Activated gamma-delta T cell treated with anti-CD3 and anti-CD28 coated beads, Interleukin-2, amount 50 U/mL, for 16 hours (primary cell): ENCODE measurements around the gene SPRY4.
"Not testable (repeated sequence)": the region's sequence is repeated elsewhere in the genome, so short reads cannot be mapped to it uniquely, and the experiment has no call there.

Experiments used
- DNase-seq: peaks from one replicate; pipeline ENCODE4 v3.0.0-alpha.2; 2020; ENCODE audit warnings: low read depth

The SPRY4 gene, protein sequence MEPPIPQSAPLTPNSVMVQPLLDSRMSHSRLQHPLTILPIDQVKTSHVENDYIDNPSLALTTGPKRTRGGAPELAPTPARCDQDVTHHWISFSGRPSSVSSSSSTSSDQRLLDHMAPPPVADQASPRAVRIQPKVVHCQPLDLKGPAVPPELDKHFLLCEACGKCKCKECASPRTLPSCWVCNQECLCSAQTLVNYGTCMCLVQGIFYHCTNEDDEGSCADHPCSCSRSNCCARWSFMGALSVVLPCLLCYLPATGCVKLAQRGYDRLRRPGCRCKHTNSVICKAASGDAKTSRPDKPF

DNA sequence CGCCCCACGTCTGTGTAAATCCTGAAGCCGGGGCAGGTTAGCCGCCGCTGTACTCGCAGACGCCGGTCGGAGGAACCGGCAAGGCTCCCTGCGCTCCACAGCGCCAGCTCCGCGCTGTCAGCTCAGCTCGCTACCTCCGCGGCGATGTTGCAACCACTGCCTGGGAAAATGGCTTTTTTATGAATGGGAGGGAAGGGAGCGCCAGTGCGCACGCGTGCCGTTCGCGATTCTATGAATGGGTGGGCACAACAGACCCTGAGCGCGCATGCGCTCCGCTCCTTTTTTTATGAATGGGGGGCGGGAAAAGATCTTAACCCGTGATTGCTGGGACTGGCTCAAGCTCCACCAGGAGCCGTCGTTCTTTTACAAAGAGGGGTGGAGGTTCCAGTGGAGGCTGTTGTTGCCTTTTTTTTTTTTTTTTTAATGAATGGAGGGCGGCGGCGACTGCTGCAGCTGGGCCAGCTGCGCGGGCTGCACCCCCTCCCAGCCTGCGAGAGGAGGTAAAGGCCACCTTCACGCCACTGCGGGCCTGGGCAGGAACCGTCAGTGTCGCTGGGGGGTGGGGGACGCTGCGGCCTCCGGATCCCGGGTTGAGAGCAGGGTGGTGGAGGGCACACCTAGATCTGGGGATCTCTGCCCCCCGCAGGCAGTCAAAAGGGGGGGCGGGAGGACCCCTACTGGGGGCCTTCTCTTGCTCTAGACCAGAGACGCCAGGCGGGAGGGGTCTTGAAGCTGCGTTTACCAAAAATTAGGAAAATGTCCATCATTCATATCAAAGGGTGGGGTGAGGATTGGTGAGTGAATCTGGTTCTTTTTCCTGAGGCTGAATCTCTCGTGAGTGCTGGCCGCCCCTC is at the start of gene SPRY4:
Gene SPRY4 (minus strand): TSS at position 151 of the 854 bp plus-strand sequence. CDS start 9,913 bp downstream, outside the sequence.
- peak; percentile 74 for DNase-seq

DNA sequence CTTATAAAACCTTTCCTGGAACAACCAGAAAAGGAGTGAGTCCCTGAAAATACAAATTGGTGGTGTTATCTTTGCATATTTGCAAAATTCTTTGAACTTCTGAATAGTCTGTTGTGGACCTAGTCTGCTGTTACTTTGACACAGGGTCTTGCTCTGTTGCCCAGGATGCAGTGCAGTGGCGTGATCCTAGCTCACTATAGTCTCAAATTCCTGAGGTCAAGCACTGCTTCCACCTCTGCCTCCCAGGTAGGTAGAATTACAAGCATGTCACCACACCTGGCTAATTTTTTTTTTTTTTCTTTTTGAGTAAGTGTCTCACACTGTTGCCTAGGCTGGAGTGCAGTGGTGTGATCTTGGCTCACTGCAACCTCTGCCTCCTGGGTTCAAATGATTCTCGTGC is 43.7 kb upstream of the SPRY4 start:
- DNase-seq, result no peak

DNA sequence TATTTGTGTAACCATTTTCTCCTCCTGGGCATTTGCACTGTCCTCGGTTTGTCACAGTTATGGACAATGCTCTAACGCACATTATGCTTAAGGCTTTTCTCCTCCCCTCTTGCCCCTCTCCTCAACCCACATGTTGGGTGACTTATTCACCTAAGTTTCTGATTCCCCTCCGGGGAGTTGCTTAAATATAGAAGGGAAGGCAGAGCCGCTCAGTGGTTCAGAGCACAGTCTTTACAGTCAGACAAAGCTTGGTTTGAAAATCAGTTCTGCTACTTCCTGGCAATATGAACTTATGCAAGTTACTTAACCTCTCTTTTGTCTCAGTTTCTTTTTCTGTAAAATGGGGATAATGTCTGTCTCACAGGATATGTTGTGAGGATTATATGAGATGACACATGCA is 41.2 kb upstream of the SPRY4 start:
- no peak for DNase-seq

DNA sequence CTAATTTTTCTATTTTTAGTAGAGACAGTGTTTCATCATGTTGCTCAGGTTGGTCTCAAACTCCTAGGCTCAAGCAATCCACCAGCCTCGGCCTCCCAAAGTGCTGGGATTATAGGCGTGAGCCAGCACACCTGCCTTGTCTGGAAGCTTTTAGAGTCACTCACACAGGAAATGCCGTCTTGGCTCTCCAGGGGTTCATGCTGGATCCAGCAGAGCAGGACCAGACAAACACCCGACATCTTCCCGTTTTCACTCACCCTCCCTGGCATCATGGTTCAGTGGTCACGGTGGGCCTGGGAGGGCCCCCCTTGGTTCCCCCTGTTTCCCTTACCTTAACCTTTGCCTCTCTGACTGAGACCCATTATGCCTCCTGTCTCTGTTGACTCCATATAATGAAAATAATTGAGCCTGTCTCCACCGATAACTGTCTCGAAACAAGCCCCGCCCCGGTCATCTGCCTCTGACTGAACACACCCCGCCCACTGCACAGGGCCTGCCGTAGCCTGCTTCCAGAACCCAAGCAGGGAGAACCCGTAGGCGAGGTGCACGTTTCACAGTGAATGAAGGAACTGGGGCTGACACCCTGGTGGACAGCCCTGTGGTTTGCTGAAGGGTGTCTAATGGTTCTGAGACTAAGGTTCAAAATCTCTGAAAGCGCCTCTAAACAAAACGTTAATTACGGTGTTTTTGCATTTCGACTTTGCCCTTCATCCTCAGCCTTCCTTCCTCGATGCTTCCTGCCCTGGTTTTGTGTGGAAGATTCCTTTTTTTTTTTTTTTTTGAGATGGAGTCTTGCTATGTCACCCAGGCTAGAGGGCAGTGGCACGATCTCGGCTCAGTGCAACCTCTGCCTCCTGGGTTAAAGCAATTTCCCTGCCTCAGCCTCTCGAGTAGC is 39.7 kb upstream of the SPRY4 start:
- no peak for DNase-seq

DNA sequence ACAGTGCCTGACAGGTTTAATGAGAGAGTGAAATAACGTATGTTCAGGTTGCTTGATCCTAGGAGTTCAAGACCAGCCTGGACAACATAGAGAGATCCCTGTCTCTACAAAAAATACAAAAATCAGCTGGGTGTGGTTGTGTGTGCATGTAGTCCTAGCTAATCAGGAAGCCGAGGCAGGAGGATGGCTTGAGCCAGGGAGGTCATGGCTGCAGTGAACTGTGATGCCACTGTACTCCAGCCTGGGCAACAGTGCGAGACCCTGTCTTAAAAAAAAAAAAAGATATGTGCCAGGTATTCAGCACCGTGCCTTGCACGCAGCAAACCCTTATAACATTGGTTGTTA is 38.8 kb upstream of the SPRY4 start:
- DNase-seq, result no peak

DNA sequence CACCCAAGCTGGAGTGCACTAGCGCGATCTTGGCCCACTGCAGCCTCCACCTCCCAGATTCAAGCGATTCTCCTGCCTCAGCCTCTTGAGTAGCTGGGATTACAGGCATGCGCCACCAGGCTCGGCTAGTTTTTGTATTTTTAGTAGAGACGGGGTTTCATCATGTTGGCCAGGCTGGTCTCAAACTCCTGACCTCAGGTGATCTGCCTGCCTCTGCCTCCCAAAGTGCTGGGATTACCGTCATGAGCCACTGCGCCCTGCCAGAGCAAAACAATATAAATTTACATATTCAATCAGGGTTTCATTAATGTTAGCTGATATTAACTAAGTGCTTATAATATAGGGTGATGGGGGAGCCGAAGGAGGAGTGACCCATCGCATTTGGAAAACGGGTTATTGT is 37.4 kb upstream of the SPRY4 start:
- not testable (repeated sequence) for DNase-seq

DNA sequence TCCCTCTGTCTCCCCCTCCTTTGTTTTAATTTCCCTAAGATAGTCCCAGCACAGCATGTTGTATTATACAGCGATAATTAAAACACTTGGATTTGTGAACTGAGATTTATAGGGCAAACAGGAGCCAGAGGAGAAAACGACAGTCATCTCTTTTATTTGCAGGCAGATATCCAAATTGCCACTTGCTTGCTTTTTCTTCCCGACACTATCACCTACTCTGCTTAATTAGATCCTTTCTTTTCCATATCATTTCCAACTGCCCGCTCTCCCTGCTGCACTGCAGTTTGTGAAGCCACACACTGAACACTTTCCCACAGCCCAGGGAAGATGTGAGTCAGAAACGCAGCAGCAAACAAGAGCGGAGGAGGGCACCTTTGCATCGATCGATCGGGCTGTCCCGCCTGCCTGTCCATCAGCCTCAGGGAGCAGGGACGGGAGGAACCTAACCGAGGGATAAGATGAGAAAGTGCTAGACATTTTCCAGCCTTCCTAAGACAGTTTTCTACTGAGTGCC is 35.8 kb upstream of the SPRY4 start:
- no peak for DNase-seq

DNA sequence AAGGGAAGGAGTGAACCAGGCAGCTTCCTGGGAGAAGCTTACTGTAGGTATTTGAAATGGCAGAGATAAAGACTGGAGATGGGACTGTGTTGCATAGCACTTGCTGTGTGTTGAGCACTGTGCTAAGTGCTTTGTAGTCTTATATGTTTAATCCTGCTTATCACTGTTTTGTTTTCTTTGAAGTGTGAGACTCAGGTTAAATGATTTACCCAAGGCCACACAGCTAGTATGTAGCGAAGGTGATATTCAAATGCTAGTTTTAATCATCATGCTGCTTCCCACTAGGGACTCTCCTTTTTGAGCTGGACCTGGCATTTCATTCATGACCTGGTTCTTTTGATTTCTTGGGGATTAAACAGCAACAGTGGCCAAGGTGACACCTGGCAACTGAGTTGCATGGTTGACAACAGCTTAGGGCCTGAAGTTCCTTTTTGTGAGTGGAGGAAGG is 35.3 kb upstream of the SPRY4 start:
- no peak for DNase-seq

DNA sequence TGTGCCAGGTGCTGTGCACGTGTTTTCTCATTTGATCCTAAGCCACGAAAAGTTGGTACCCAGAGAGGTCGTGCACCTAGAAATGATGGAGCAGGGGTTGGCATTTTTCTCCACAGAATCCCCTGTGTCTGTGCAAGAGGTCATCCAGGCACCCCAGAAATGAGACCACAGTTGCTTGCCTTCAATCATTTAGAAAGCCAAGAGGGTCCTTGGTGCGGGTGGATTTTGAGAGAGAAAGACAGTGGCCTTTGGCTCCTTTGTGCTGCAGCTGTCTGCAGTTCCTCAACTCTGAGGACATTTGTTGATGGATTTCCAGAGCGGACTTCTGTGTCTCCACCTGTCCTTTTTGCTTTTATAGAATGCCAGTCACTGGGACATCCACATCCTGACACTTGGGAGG is 33.8 kb upstream of the SPRY4 start:
- DNase-seq, result no peak

DNA sequence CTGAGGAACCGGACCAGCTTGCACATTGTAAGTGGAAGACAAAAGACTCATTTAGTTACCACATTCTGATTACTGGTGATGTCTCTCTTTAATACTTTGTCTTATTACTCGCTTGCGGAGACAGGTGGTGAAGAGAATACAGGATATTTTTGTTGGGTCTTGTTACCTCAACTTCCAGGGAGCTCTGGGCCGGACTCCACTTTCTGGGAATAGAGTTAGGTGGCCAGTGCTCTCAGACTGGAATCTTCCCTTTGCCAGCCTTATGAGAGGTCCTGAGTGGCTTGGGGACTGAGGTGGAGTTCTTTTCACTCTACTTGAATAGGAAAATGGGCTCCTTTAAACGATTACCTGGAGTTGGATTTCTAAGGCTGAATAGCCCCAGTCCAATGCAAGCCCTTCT is 33.3 kb upstream of the SPRY4 start:
- no peak for DNase-seq

DNA sequence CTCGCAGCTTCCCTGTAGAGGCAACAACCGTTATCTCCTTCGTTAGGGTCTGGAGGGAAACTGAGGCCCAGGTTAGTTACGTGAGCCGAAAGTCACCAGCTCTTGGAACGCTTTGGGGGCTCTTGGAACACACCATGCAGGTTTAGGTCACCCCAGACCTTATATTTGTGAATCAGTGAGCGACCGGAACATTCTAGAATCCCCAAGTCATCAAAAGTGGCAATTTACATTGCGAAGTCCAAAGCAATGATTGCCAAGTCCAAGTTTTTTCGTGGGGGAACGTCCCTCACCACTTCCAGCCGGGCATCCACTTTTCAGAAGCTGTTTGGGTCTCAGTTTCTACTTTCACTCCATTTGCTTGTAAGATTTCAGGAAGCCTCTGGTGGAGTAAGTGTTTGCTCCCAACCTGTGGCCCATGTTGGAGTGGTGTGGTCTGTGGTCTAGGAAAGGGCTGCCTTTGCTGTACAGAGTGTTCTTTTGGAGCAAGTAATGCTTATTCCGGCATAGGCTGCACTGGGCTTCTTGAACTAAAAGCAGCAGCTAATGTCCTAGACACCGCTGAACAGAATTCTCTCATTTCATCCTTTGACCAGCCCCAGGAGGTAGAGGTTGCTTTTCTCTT is 32.8 kb upstream of the SPRY4 start:
- DNase-seq, result no peak

DNA sequence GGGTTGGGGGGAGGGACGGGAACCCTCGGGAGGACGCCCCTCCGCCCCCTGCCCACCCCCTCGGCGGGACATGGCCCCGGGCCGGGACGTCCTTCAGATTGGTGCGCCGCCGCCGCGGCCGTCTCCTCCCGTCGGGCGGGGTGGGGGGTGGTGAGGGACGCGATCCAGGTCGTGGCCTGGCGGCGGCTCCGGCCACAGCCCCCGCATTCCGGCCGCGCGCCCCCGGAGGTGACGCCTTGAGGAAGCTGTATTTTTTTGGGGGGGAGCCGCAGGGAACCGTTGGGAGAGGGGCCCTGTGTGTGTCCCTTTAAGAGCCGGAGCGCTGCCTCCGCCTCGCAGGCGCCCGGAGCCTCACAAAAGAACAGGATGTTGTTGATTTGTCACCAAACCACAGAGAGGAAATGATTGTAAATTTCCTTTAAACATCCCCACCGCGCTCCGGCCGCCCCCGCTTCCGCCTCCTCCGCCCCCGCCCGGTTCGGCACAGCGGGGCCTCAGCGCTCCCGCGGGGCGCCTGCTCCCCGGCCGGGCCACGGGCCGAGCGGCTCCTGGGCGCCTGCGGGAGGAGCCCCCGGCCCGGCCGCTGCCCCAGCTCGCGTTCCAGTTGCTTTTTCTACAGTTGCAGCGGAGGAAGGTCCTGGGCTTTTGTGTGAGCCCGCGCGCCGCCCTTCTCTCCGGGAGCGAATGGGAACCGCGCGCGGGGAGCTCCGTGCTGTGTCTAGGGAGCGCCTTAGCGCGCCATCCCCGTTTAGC is 32.1 kb upstream of the SPRY4 start:
- peak; percentile 86 for DNase-seq

DNA sequence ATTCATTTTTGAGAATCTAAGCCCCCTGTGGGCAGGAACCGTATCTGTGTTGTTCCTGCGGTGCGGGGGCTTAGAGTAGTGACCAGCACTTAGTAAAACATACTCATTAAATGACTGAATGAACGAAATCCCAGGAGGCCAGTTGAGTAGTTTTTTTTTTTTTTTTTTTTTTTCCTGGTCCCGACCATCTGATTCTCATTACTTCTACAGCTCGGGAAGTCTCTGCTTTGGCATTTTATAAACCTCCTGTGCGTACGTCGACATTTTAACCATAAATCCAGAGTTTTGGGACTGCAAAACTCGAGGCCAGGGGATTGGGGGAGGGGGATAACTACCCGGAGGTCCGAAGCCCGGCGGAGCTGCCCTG is 31.5 kb upstream of the SPRY4 start:
- DNase-seq, result no peak

DNA sequence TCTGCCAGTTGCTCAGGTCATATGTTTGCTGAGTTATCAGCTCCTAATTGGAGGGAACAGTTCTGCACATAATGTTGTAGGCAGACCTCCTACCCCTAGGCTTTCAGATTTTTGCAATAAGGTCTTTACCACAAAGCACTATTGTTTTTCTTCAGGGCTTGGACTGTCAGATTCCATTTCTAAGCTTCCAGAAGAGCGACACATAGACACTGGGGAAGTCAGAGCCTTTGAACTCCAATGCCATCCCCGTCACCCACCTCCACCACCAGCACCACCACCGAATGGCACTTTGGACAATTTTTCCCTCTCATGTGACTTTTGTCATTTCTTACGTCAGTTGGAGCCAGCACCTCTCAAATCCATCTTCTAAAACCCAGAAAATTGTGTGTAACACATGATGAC is 28.3 kb upstream of the SPRY4 start:
- no peak for DNase-seq

DNA sequence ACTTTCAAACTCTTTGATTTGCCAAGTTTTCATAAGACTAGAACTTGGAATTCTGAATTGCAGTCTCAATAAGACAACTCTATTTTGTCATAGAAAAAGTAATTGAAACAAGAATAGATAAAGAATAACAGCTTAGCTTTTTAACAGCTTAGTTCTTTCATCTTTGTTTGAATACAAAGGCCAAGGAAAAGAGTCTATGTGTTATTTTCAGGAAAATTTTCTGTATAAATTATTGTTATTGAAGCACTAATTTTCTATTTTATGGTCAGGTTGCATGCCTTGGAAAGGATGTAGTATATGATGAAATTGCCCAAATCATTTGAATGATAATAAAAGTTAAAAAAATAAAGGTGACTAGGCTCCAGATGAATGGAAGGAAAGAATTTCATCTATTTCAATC is 25.2 kb upstream of the SPRY4 start:
- DNase-seq, result no peak

DNA sequence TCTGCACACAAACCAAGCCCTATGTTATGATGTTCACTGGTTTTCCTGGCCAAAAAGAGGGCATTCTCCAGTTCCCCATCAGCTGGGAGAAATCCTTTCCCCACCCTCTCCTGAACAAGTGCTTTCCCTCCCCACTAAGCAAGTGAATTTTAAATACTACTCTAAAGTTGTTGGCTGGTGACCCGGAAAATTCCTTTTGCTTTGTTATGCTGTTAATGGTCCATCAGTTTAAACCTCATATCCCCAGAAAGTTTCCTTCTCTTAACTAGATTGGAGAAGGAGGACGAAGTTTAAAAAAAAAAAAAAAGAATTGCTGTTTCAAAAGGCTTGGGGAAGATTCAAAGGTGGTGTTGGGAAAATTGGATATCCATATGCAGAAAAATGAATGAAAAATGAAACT is 21.9 kb upstream of the SPRY4 start:
- no peak for DNase-seq

DNA sequence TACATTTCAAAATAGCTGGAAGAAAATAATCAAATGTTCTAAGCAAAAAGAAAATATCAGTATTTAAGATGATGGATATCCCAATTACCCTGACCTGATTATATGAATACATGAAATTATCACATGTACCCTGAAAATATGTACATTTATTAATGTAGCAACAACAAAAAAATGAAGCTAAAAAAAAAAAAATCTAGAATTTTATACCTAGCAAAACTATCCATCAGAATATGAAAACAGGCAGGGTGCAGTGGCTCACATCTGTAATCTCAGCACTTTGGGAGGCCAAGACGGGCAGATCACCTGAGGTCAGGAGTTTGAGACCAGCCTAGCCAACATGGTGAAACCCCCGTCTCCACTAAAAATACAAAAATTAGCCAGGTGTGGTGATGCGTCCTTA is 20.1 kb upstream of the SPRY4 start:
- not testable (repeated sequence) for DNase-seq

DNA sequence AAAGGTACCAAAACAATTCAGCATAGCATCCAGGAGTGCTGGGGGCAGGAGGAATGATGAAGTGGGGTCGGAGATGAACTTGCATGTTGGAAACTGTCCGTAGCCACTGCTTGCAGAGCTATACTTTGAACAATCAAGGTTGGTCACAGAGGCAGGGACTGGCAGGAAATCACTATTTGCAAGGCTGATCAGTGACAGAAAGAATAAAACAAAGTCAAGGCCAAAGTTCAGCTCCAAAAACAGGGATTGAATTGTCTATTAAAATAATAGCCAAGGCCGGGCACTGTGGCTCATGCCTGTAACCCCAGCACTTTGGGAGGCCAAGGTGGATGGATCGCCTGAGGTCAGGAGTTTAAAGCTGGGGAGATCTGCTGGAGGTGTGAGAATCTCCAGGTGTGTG is 18.7 kb upstream of the SPRY4 start:
- no peak for DNase-seq

DNA sequence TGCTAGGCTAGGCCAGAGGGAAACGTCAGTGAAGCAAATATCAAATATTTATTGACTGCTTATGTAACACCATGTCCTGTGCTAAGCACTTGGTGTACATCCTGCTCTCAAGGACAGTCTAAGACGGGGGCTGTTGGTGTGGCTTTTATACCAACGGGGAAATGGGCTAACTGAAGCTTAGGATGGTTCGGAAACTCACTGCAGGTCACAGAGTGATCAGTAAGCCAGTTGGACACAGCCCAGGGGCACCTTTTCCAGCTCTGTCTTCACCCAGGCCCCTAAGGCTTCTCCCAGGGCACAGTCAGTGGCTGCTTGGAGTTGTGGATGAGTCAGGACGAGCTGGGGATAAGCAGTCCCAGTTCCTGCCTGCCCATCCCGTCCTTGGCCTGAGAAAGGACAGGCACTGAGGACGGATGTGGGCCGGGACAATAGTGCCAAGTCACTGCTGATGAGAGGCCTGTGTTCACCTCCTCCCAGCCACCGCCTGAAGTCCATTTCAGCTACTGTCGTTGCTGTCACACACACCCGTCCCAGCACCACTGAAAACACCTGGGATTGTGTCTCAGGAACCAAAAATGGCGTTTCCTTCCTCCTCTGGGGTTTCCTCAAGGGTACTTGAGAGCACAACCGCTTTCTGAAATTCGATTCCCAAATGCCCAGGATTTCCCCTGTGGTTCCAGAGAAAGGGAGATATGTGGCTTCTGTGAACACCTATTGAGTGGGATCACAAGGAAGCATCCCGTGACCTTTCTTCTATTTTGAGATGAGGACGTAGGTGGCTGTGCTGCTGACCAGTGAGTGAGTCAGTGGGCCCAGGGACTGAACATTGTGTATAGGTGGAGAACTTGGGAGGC is 17.5 kb upstream of the SPRY4 start:
- no peak for DNase-seq

DNA sequence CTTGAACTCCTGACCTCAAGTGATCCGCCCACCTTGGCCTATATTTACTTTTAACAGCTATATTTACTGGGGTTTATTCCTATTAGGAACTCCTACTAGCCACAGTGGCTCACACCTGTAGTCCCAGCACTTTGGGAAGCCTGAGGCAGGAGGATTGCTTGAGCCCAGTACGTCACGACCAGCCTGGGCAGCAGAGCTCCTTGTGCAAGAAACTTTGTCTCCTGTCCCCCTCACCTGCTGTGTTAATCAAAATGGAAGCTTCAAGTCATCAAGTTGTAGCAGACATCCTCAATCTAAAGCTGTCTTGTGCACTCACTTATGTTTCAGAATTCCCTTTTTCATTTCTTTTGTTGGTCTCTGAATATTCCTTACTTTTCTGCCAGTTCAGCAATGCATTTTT is 15.0 kb upstream of the SPRY4 start:
- DNase-seq, result no peak
